Esophagus muscularis mucosa (tissue), 3 donors: ENCODE results near the gene TSPAN17.

ENCODE experiments used
- POLR2A ChIP-seq: fragments of 450-650 bp; IDR thresholded peaks from one replicate; pipeline ENCODE4 v1.6.1; 2017; ENCODE audit warnings: antibody characterized with exemption, moderate library complexity, mild to moderate bottlenecking, low read depth
- TF ChIP-seq, protein P1 (sequence below), 3 experiments: fragments of 200-600 bp in 2 of 3; fragments of 450-650 bp in 1 of 3; sonication (generic) in 2 of 3; IDR thresholded peaks; one replicate each; pipeline ENCODE4 v1.5.1; 2017 to 2019; ENCODE audit warnings: antibody characterized with exemption in 3 of 3, mild to moderate bottlenecking in 2 of 3, moderate library complexity in 1 of 3

GRCh38 chr5:176627582-176627981 is 19.7 kb upstream of the TSPAN17 start:
- TF ChIP-seq, protein P1, sequence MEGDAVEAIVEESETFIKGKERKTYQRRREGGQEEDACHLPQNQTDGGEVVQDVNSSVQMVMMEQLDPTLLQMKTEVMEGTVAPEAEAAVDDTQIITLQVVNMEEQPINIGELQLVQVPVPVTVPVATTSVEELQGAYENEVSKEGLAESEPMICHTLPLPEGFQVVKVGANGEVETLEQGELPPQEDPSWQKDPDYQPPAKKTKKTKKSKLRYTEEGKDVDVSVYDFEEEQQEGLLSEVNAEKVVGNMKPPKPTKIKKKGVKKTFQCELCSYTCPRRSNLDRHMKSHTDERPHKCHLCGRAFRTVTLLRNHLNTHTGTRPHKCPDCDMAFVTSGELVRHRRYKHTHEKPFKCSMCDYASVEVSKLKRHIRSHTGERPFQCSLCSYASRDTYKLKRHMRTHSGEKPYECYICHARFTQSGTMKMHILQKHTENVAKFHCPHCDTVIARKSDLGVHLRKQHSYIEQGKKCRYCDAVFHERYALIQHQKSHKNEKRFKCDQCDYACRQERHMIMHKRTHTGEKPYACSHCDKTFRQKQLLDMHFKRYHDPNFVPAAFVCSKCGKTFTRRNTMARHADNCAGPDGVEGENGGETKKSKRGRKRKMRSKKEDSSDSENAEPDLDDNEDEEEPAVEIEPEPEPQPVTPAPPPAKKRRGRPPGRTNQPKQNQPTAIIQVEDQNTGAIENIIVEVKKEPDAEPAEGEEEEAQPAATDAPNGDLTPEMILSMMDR (IDR thresholded peaks at IDR 0.05): no peak
- no peak for TF ChIP-seq POLR2A
